ENCODE results near the gene CEACAM5.
A peak's percentile ranks its signal among the peaks of the same experiment; 100 is the strongest.

CEACAM5 gene

DNA sequence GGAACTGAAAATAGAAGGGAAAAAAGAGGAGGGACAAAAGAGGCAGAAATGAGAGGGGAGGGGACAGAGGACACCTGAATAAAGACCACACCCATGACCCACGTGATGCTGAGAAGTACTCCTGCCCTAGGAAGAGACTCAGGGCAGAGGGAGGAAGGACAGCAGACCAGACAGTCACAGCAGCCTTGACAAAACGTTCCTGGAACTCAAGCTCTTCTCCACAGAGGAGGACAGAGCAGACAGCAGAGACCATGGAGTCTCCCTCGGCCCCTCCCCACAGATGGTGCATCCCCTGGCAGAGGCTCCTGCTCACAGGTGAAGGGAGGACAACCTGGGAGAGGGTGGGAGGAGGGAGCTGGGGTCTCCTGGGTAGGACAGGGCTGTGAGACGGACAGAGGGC, at the start of gene CEACAM5:
CEACAM5 (plus strand) TSS at position 146 of the 400 bp plus-strand sequence; CDS start at position 252, 106 bp downstream.
- DNase-seq (ENCODE audit: low spot score) = no peak

- no peak for DNase-seq (ENCODE audit: low spot score)
Measured at GRCh38 chr19:41666075-41666474, 42.4 kb upstream of the CEACAM5 start.

- DNase-seq (ENCODE audit: low spot score) = no peak
Measured at GRCh38 chr19:41668315-41668714, 40.1 kb upstream of the CEACAM5 start.

DNA sequence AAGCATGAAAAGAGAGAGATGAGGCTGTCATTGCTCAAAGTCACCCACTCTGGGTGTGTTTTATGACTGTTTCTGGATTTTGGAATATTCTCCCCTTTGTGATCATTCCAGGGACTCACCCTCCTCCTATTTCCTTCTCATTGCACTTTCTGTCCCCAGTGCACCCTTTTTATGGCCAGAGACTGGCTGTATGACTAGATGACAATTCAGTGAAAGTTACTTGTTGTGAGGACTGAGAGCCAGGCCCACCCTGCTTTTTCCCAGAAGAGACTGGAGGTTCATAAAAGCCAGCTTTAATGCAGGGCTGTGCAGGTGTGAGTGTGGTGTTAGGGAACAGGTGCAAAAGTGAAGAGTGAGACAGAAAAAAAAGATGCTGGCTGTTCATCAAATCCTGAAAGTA, 37.7 kb upstream of the CEACAM5 start:
- DNase-seq (ENCODE audit: low spot score) = no peak

GRCh38 chr19:41671486-41671885, 36.9 kb upstream of the CEACAM5 start:
- no peak for DNase-seq (ENCODE audit: low spot score)

DNA sequence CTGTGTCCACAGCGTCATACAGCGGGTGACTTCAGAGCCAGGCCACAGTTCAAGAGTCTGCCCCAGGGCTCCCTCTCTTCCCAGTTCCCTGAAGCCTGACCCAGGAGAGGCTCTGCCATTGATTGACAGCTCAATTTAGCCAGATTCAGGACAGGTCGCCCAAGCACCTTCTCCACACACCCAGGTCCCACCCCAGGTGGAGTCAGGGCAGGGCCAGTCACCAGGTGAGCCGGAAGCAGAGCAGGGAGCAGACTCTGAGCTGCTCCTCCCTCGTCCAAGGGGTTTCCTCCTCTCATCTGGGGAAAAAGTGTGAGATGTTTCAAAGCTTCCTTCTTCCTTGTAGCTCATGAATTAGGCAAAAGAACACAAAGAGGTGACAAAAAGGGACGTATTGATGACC, 26.0 kb upstream of the CEACAM5 start:
- DNase-seq (ENCODE audit: low spot score) = no peak

GRCh38 chr19:41687419-41687818, 21.0 kb upstream of the CEACAM5 start:
- DNase-seq (ENCODE audit: low spot score) = no peak

- DNase-seq (ENCODE audit: low spot score) = no peak
Measured at GRCh38 chr19:41688098-41688497, 20.3 kb upstream of the CEACAM5 start, which contains the start of gene CEACAM7. Gene CEACAM7, minus strand, starts transcription at chr19:41688270. Its CDS starts 105 bp downstream, at chr19:41688165.

DNA sequence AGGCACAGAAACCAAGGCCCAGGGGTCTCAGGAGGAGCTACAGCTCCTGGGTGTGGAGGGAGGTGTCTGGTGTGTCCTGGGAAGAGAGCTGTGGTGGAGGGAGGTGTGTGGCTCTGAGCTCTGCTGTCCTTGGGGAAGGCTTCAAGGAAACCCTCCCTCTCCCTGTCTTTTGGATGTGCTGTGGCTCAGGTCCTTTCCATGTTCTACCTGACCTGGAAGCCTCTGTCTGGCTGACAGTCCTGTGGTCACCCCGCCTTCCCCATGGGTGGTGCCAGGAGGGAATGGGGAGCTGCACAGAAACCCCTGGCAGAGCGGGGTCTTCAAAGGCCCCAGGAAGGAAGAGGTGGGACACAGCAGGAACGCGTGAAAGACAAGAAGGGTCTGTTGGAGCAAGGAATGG, 19.7 kb upstream of the CEACAM5 start:
- DNase-seq (ENCODE audit: low spot score) = no peak

DNA sequence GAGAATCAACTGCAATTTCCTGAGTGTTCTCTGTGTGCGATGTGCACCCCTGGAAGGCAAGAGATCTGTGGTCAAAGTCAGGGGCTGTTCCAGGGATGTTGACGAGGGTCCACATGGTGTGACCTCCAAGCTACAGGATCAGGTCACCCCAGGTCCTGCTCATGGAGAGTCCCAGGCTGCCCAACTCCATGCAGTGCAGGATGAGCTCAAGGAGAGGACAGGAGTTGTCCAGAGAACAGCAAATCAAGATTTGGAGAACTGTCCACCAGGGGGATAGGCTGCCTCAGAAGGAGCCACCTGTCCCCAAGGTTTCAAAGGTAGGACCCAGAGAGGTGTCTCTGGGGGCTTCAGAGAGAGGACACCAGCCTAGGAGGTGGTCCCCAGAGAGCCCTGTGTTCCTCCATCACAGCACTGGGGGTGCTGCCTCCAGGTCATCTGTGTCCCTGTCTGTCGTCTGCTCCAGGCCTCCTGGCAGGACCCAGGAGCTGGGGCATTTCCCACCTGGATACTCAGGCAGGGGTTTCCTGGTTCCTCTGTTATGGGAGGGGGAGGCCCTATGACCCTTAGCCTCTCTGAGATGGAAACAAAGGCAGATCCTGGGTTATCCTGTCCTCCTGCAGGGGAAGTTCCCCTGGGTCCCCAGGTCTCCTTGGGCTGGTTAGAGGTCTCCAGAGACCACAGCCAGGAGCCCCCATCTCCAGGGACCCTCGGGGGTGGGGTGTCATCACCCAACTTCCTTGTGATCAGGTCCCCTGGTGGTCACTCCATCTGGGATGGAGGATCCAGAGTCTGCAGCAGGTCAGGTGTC, 18.2 kb upstream of the CEACAM5 start:
- no peak for DNase-seq (ENCODE audit: low spot score)

DNA sequence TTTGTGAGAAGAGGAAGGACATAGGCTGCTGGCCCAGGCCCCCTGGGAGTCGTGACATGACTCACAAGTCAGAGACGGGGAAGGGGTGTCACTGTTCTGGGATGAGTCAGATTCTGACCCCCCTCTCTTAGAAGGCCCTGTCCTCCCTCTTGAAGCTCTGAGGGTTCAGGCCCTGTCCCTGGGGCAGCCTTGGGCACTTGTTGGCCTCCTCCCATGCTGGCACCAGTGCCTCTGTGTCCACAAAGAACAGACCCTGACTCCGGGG, 17.7 kb upstream of the CEACAM5 start:
- no peak for DNase-seq (ENCODE audit: low spot score)

GRCh38 chr19:41691268-41691970, 17.0 kb upstream of the CEACAM5 start:
- peak; percentile 51 for DNase-seq (ENCODE audit: low spot score)

DNA sequence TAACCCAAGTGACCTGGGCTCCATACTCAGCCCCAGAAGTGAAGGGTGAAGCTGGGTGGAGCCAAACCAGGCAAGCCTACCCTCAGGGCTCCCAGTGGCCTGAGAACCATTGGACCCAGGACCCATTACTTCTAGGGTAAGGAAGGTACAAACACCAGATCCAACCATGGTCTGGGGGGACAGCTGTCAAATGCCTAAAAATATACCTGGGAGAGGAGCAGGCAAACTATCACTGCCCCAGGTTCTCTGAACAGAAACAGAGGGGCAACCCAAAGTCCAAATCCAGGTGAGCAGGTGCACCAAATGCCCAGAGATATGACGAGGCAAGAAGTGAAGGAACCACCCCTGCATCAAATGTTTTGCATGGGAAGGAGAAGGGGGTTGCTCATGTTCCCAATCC, 14.2 kb upstream of the CEACAM5 start:
- DNase-seq (ENCODE audit: low spot score) = no peak

- no peak for DNase-seq (ENCODE audit: low spot score)
Measured at GRCh38 chr19:41694831-41695635, 13.4 kb upstream of the CEACAM5 start.

DNA sequence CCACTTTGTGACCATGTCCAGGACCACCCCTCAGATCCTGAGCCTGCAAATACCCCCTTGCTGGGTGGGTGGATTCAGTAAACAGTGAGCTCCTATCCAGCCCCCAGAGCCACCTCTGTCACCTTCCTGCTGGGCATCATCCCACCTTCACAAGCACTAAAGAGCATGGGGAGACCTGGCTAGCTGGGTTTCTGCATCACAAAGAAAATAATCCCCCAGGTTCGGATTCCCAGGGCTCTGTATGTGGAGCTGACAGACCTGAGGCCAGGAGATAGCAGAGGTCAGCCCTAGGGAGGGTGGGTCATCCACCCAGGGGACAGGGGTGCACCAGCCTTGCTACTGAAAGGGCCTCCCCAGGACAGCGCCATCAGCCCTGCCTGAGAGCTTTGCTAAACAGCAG, 12.7 kb upstream of the CEACAM5 start:
- no peak for DNase-seq (ENCODE audit: low spot score)

DNA sequence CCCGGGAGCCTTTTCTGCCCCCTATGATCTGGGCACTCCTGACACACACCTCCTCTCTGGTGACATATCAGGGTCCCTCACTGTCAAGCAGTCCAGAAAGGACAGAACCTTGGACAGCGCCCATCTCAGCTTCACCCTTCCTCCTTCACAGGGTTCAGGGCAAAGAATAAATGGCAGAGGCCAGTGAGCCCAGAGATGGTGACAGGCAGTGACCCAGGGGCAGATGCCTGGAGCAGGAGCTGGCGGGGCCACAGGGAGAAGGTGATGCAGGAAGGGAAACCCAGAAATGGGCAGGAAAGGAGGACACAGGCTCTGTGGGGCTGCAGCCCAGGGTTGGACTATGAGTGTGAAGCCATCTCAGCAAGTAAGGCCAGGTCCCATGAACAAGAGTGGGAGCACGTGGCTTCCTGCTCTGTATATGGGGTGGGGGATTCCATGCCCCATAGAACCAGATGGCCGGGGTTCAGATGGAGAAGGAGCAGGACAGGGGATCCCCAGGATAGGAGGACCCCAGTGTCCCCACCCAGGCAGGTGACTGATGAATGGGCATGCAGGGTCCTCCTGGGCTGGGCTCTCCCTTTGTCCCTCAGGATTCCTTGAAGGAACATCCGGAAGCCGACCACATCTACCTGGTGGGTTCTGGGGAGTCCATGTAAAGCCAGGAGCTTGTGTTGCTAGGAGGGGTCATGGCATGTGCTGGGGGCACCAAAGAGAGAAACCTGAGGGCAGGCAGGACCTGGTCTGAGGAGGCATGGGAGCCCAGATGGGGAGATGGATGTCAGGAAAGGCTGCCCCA, 11.8 kb upstream of the CEACAM5 start:
- peak; percentile 30 for DNase-seq (ENCODE audit: low spot score)

DNA sequence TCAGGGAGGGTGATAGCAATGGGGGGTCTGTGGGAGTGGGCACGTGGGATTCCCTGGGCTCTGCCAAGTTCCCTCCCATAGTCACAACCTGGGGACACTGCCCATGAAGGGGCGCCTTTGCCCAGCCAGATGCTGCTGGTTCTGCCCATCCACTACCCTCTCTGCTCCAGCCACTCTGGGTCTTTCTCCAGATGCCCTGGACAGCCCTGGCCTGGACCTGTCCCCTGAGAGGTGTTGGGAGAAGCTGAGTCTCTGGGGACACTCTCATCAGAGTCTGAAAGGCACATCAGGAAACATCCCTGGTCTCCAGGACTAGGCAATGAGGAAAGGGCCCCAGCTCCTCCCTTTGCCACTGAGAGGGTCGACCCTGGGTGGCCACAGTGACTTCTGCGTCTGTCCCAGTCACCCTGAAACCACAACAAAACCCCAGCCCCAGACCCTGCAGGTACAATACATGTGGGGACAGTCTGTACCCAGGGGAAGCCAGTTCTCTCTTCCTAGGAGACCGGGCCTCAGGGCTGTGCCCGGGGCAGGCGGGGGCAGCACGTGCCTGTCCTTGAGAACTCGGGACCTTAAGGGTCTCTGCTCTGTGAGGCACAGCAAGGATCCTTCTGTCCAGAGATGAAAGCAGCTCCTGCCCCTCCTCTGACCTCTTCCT, 11.1 kb upstream of the CEACAM5 start:
- DNase-seq (ENCODE audit: low spot score) = no peak

GRCh38 chr19:41698746-41699230, 9.6 kb upstream of the CEACAM5 start:
- DNase-seq (ENCODE audit: low spot score) = no peak

DNA sequence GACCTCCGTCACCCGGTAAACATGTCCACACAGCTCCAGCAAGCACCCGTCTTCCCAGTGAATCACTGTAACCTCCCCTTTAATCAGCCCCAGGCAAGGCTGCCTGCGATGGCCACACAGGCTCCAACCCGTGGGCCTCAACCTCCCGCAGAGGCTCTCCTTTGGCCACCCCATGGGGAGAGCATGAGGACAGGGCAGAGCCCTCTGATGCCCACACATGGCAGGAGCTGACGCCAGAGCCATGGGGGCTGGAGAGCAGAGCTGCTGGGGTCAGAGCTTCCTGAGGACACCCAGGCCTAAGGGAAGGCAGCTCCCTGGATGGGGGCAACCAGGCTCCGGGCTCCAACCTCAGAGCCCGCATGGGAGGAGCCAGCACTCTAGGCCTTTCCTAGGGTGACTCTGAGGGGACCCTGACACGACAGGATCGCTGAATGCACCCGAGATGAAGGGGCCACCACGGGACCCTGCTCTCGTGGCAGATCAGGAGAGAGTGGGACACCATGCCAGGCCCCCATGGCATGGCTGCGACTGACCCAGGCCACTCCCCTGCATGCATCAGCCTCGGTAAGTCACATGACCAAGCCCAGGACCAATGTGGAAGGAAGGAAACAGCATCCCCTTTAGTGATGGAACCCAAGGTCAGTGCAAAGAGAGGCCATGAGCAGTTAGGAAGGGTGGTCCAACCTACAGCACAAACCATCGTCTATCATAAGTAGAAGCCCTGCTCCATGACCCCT, 9.0 kb upstream of the CEACAM5 start:
- no peak for DNase-seq (ENCODE audit: low spot score)

- no peak for DNase-seq (ENCODE audit: low spot score)
Measured at GRCh38 chr19:41699968-41700323, 8.5 kb upstream of the CEACAM5 start.

Data from iPS-NIHi11 (cell line).